Cerebellar nuclear complex (tissue), 1 donor: ENCODE data around the gene NKTR.

ENCODE experiments used
- DNase-seq, 2 experiments: peaks; one replicate each; lab custom pipeline; 2025; lab: John Stamatoyannopoulos, UW

NKTR gene

DNA sequence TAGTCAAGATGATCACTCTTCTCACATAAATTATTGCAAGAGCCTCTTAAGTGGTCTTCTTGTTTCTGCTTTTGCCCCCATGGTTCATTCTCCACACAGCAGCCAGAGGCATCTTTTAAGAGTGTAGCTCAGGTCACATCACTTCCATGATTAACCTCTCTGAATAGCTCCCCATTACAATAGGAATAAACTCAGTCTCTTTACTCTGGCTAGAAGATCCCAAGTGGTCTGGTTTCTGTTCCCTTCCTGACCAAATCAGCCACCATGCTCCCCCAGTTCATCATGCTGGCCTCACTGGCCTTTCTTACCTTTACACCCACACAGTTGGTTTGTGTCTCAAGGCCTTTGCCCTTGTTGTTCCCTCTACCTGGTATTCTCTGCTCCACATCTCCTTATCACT lies 93.9 kb downstream of the NKTR start:
- no peak for DNase-seq

DNA sequence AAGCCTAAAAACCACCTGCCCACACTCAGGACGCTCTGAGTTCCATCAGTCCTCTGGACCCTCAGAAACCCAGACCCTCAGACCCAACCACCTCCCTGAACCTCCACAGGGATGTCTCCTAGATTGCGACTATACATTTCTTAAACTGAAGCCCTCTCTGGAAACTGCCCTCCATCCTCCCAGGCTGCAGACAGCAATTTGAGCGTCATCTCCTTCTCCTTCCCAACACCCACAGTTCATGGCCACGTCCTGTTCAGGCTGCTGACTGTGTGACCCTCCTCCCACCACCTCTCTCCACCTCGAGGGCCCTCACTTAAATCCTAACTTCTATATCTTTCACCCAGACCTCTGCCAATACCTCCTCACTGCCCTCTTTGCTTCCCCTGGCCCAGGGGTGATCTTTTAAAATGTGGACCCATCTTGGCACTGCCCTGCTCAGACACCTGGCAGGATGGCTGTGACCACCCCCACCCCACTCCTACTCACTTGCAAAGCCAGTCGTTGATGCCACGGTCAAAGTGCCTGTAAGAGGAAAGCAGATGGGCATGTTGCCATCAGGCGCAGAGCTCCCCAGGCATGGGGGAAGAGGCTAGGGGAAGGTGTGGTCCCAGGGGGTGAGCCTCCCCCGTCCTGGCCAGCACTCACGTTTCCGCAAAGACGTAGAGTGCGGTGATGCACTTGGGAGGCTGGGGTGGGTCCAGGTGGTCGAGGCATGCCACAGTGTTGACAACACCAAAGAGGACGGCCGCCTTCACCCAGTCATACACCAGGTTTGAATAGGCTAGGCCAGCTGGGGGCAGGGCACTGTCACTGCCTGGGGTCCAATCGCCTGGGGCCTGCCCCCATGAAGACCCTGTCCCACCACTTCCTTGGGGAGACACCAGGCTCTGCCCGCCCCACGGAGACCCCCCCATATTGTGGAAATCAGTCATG lies 96.1 kb downstream of the NKTR start:
- no peak for DNase-seq

DNA sequence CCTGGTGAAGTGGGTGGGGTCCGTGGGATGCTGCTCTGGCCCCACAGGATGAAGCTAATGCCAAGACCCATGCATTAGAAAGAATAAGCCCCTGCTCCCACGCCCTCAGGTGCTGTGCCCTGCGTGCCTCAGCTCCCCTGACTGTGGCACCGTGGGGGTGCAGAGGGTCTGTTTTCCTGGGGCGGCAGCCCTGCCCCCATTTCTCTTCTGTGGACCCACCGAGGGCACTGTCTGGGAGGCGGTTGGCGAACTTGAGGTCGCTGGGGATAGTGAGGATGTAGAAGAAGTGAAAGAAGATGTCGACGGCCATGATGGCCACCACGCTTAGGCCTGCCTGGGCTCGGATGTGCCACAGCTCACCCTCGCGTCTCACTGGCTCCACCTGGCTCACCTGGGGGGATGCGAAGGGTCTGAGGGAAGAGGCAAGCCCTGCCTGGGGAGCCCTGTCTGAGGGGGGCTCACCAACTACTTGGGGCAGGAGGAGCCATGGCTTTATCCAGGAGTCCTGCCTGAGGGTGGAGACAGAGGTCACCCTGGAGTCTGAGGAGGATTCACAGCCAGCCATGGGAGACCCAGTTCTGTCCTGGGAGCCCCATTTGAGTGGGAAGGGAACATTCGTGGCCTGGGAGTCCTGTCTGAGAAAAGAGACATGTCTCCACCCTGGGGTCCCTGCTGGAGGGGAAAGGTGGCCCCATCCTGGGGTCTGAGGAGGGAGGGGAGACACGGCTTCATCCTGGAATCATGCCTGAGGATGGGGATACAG lies 97.0 kb downstream of the NKTR start:
- no peak for DNase-seq
